ENCODE measurements around the gene SLC12A1.
A peak's percentile ranks its signal among the peaks of the same experiment; 100 is the strongest.

GRCh38 chr15:48285329-48286214 lies 79.5 kb downstream of the SLC12A1 start:
- TF ChIP-seq CTCF (IDR thresholded peaks at IDR 0.05) = peak; percentile 82
- no peak for TF ChIP-seq EZH2phosphoT487 (IDR thresholded peaks at IDR 0.05)
